Ovary (tissue), 3 donors: ENCODE results near the gene TTLL10.

Experiments used
- EP300 ChIP-seq: sonication (generic); formaldehyde crosslinking; IDR thresholded peaks from one replicate; pipeline ENCODE4 v1.6.1; 2017; ENCODE audit warnings: antibody characterized with exemption
- TF ChIP-seq, protein P1 (sequence below), 3 donors: fragments of 450-650 bp in 2 of 3; fragments of 200-600 bp in 1 of 3; IDR thresholded peaks; one replicate each; pipeline versions ENCODE4 v1.5.1 to v1.8.0; 2016 to 2022; ENCODE audit warnings: antibody characterized with exemption in 3 of 3, mild to moderate bottlenecking in 1 of 3
- donor health status: DM: no; HTN: no; CAD: no.

DNA sequence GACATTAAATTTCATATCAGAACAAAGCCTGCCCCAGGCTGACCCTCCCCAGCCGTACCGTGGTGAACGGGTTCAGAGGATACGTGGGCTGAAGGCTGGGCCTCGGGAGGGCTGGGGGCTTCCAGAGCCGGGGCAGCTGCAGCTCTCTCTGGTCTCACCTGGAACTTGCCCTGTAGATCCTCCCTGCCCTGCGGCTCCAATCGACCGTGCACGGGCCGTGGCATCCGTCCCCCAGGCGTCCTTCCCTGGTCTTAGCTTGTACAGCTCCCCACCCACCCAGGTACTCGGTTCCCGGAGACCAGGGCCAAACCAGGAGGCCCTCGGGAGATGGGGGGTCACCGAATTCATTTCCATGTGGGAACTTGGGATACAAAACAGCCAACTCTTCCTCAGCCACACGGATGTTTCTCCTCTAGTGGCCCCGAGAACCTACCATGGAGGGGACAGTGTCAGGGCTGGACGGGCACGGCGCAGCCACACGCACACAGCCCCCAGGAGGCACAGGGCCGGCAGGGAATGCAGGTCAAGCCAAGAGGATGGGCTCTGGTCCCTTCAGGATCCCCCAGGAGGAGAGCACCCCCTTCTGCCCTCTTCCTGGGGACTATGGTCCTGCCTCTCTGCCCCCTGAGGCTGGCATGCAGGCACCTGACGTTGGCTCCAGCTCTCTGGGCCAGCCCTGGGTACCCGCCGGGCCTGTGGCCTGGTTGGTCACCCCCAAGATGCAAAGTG, 61.5 kb downstream of the TTLL10 start:
- TF ChIP-seq, protein P1, sequence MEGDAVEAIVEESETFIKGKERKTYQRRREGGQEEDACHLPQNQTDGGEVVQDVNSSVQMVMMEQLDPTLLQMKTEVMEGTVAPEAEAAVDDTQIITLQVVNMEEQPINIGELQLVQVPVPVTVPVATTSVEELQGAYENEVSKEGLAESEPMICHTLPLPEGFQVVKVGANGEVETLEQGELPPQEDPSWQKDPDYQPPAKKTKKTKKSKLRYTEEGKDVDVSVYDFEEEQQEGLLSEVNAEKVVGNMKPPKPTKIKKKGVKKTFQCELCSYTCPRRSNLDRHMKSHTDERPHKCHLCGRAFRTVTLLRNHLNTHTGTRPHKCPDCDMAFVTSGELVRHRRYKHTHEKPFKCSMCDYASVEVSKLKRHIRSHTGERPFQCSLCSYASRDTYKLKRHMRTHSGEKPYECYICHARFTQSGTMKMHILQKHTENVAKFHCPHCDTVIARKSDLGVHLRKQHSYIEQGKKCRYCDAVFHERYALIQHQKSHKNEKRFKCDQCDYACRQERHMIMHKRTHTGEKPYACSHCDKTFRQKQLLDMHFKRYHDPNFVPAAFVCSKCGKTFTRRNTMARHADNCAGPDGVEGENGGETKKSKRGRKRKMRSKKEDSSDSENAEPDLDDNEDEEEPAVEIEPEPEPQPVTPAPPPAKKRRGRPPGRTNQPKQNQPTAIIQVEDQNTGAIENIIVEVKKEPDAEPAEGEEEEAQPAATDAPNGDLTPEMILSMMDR (IDR thresholded peaks at IDR 0.05) = no peak
- TF ChIP-seq EP300 = no peak
